GM06990 (cell line): ENCODE data around the gene ODR4.
"Not testable (repeated sequence)": the region's sequence is repeated elsewhere in the genome, so short reads cannot be mapped to it uniquely, and the experiment has no call there.

ENCODE experiments used
- DNase-seq: peaks from one replicate; pipeline ENCODE4 v3.0.0-alpha.2; 2011; ENCODE audit not compliant: insufficient read length; ENCODE audit errors: extremely low read depth
- H3K27me3 ChIP-seq: replicated peaks from 2 replicates; pipeline ENCODE4 v1.6.0; 2011; ENCODE audit warnings: low read length; ENCODE audit not compliant: control insufficient read depth, insufficient read depth
- H3K36me3 ChIP-seq: 2 replicates; pipeline ENCODE4 v1.5.1; 2011; ENCODE audit warnings: low read length; ENCODE audit not compliant: control insufficient read depth, insufficient read depth
- H3K4me3 ChIP-seq: replicated peaks from 2 replicates; pipeline ENCODE4 v1.5.1; 2011; ENCODE audit warnings: low read depth, mild to moderate bottlenecking, control low read depth, low read length
- TF ChIP-seq, protein P1 (sequence below): IDR thresholded peaks from 2 replicates; pipeline ENCODE4 v1.5.1; 2011; ENCODE audit warnings: low read length, control low read depth, mild to moderate bottlenecking, inconsistent platforms; ENCODE audit not compliant: insufficient read depth, poor library complexity, severe bottlenecking

The ODR4 gene

DNA sequence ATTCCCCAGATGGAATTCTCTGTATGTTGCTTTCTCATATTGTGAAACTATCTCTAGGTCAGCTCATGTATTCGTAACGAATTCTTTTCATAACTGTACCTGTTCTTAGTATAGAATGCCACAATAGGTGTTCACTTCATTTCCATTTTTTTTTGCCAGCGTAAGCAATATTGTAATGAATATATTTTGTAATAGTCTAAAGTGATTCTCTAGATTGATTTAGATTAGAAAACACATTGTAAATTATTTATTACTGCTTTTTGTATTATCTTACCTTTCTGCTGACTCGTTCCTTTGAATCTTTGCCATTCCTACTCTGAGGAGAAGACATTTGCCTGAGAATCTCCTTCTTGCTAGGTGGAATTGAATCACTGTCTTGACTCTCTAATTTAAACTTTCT lies 70.5 kb downstream of the ODR4 start:
- Histone ChIP-seq H3K27me3 (no peaks in the 10 kb centered on the region), H3K4me3 (no peak overlapping the region), H3K36me3 (no peaks in the 10 kb centered on the region)
- DNase-seq: no peak
- TF ChIP-seq, protein P1, sequence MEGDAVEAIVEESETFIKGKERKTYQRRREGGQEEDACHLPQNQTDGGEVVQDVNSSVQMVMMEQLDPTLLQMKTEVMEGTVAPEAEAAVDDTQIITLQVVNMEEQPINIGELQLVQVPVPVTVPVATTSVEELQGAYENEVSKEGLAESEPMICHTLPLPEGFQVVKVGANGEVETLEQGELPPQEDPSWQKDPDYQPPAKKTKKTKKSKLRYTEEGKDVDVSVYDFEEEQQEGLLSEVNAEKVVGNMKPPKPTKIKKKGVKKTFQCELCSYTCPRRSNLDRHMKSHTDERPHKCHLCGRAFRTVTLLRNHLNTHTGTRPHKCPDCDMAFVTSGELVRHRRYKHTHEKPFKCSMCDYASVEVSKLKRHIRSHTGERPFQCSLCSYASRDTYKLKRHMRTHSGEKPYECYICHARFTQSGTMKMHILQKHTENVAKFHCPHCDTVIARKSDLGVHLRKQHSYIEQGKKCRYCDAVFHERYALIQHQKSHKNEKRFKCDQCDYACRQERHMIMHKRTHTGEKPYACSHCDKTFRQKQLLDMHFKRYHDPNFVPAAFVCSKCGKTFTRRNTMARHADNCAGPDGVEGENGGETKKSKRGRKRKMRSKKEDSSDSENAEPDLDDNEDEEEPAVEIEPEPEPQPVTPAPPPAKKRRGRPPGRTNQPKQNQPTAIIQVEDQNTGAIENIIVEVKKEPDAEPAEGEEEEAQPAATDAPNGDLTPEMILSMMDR: no peak

DNA sequence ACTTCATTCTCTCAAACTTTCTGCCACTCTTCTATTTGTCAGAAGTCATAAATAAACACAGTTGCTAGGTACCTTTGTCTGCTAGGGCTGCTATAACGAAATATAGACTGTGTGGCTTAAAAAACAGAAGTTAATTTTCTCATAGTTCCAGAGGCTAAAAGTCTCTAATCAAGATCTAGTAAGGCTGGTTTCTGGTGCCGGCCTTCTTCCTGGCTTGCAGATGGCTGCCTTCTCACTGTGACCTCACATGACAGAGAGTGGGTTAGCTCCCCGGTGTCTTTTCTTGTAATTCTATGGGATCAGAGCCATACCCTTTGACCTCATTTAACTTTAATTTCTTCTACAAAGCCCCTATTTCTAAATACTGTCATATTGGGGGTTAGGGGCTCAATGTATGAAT lies 79.3 kb downstream of the ODR4 start:
- DNase-seq: no peak
- TF ChIP-seq, protein P1: no peak
- Histone ChIP-seq H3K27me3 (no peaks in the 10 kb centered on the region), H3K4me3 (no peak overlapping the region), H3K36me3 (no peaks in the 10 kb centered on the region)

DNA sequence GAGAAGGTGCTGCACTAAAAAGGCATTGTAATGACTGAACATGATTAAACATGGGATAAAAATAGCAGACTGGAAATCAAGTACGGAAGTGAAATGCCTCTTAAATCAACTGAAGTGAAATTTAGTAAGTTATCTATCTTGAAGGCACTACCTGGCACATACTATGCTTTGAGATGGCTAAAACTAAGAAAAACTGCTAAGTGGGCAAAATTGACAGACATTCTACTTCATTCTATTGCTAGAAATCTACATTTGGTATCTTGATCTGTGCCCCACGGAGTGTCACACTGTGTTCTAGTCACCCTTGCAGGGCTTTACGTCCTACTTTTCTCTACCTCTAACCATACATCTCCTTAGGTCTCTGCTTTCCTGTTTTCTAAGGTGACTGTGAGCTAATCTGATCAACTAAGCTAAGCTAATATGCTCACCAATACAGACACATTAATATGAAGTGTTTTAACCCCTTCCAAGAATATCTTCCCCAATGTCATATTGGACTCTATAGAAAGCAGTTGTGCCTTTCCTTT lies 81.2 kb downstream of the ODR4 start:
- Histone ChIP-seq H3K27me3 (no peaks in the 10 kb centered on the region), H3K4me3 (no peak overlapping the region), H3K36me3 (no peaks in the 10 kb centered on the region)
- TF ChIP-seq, protein P1: no peak
- no peak for DNase-seq

DNA sequence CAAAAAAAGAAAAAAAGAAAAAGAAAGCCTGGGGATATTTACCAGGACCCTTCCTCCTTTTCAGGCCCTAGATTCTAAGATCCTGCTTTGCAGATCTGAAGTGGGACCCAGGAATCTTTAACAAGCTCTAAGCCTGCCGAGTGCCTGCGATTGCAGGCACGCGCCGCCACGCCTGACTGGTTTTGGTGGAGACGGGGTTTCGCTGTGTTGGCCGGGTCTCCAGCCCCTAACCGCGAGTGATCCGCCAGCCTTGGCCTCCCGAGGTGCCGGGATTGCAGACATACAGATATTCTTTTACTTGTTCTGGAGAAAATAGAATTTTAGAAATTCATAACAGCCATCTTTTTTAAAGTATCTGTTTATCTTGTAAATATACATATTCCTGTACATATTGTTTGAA lies 83.5 kb downstream of the ODR4 start:
- not testable (repeated sequence) for H3K36me3 ChIP-seq, H3K27me3 ChIP-seq, H3K4me3 ChIP-seq, DNase-seq

DNA sequence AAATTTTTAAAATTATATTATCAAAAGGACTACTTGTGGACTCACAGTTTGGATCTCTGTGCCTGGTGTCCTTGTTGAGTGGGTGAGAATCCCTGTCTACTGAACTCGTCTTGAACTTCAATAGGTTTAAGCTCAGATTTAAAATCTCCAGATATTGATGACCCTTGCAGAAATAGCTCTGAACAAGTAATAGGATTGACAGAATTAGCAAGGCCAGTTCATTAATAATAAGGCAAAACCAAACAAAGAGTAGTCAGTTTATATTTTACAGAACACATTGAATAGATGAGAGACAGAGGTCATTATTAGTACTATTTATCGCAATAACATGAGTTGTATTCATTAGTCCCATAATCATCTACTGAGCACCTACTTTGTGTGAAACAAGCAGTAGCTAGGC lies 85.4 kb downstream of the ODR4 start, which contains the start of gene PDC:
Gene PDC (minus strand): TSS at position 101 of the 400 bp plus-strand sequence. CDS start 11,655 bp downstream, outside the sequence.
- Histone ChIP-seq H3K4me3 (no peak within 1 kb of the TSS), H3K27me3 (no peaks in the 10 kb centered on the region), H3K36me3 (no peaks in the 10 kb centered on the region)
- no peak for DNase-seq
- TF ChIP-seq, protein P1: no peak

DNA sequence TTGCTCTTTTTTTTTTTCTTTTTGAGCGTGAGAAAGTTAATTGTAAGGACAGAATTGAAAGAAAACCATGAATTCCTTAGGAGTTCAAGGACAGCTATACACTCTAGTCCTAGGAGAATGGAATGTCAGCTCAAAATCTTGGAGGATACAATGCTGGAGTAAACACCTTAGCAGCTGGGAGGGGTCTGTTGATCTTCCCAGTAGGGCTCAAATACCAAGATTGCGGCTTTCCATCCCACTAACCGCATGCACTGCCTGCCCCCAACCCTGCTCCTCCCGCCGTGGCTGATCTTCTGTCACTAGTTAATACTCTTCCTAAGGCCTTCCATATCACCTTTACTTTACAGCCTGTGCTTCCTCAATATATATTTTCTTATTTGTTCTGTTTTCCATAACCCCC lies 87.9 kb downstream of the ODR4 start:
- no peak for DNase-seq
- H3K36me3 ChIP-seq: no peaks in the 10 kb centered on the region
- H3K27me3 ChIP-seq: no peaks in the 10 kb centered on the region
- no peak overlapping the region for H3K4me3 ChIP-seq
- TF ChIP-seq, protein P1: no peak
